ENCODE results near the gene CDH20. TPM values are rescaled to one million over a fixed set of nuclear protein-coding genes. Genes with fewer than 3 reads are reported as not detected.
A peak's percentile ranks its signal among the peaks of the same experiment; 100 is the strongest.

CDH20 gene
- total RNA-seq, 1 experiment from 2014 or later, result not detected

- peaks cover 25% of the 10 kb centered on the region for H3K4me1 Mint-ChIP-seq (ENCODE audit: insufficient read depth, unreplicated experiment)
- CTCF ChIA-PET, result interaction anchor here (0.9 to 5.8 kb wide), 7 partner anchors 9 to 552 kb away, joined by 3 to 59 read pairs (median 5); no protein-coding TSS in a partner anchor
- BruUV-seq (replicated peaks), result no TSS peak
- no peak for TF ChIP-seq CTCF (IDR thresholded peaks at IDR 0.05; ENCODE audit: unreplicated experiment)
- DNase-seq (ENCODE audit: unreplicated experiment), result no peak
- intact Hi-C loops (cut with micrococcal nuclease), result no loop called here
- H3K36me3 Mint-ChIP-seq (ENCODE audit: insufficient read depth, unreplicated experiment), result no peaks in the 10 kb centered on the region
- no peaks in the 10 kb centered on the region for H3K27me3 Mint-ChIP-seq (ENCODE audit: insufficient read depth, unreplicated experiment)
- no peaks in the 10 kb centered on the region for H3K9me3 Mint-ChIP-seq (ENCODE audit: unreplicated experiment)
- no peak overlapping the region for H3K4me3 Mint-ChIP-seq (ENCODE audit: unreplicated experiment)
- POLR2A ChIA-PET, result no interaction called here
- H3K27ac Mint-ChIP-seq (ENCODE audit: low read depth, unreplicated experiment), result no peak overlapping the region
Measured at GRCh38 chr18:61578846-61579245, 245.6 kb downstream of the CDH20 start.

- no peak overlapping the region for H3K4me3 Mint-ChIP-seq (ENCODE audit: unreplicated experiment)
- BruUV-seq (replicated peaks), result no TSS peak
- POLR2A ChIA-PET, result interaction anchor here (0.7 kb wide), 1 partner anchor 369 kb away, joined by 3 read pairs; no protein-coding TSS in a partner anchor
Measured at GRCh38 chr18:61579581-61579980, 246.4 kb downstream of the CDH20 start.

GRCh38 chr18:61580046-61580445 is 246.8 kb downstream of the CDH20 start:
- H3K4me3 Mint-ChIP-seq (ENCODE audit: unreplicated experiment), result no peak overlapping the region
- H3K36me3 Mint-ChIP-seq (ENCODE audit: insufficient read depth, unreplicated experiment), result no peaks in the 10 kb centered on the region
- intact Hi-C loops (cut with micrococcal nuclease), result loop anchor here (5.0 kb wide), 1 partner anchor 312 kb away; the partner anchor contains the start of gene RNF152
- no peak overlapping the region for H3K27ac Mint-ChIP-seq (ENCODE audit: low read depth, unreplicated experiment)
- CTCF ChIA-PET, result interaction anchor here (0.5 to 5.8 kb wide), 14 partner anchors 9 to 914 kb away, joined by 3 to 59 read pairs (median 6); partner anchors contain the start of gene RNF152
- TF ChIP-seq CTCF (IDR thresholded peaks at IDR 0.05; ENCODE audit: unreplicated experiment), result no peak
- peaks cover 25% of the 10 kb centered on the region for H3K4me1 Mint-ChIP-seq (ENCODE audit: insufficient read depth, unreplicated experiment)
- POLR2A ChIA-PET, result interaction anchor here (2.7 kb wide), 1 partner anchor 314 kb away, joined by 9 read pairs; no protein-coding TSS in a partner anchor
- no peak for DNase-seq (ENCODE audit: unreplicated experiment)
- no TSS peak for BruUV-seq (replicated peaks)
- no peaks in the 10 kb centered on the region for H3K27me3 Mint-ChIP-seq (ENCODE audit: insufficient read depth, unreplicated experiment)
- no peaks in the 10 kb centered on the region for H3K9me3 Mint-ChIP-seq (ENCODE audit: unreplicated experiment)

More at GRCh38 chr18:61579581-61579980, 246.4 kb downstream of the CDH20 start:
- H3K9me3 Mint-ChIP-seq (ENCODE audit: unreplicated experiment), result no peaks in the 10 kb centered on the region
- intact Hi-C loops (cut with micrococcal nuclease), result no loop called here
- CTCF ChIA-PET, result interaction anchor here (0.9 to 5.8 kb wide), 12 partner anchors 8 to 551 kb away, joined by 3 to 59 read pairs (median 7); partner anchors contain the start of gene RNF152
- no peak for DNase-seq (ENCODE audit: unreplicated experiment)
- TF ChIP-seq CTCF (IDR thresholded peaks at IDR 0.05; ENCODE audit: unreplicated experiment), result no peak
- H3K27ac Mint-ChIP-seq (ENCODE audit: low read depth, unreplicated experiment), result no peak overlapping the region
- no peaks in the 10 kb centered on the region for H3K36me3 Mint-ChIP-seq (ENCODE audit: insufficient read depth, unreplicated experiment)
- H3K4me1 Mint-ChIP-seq (ENCODE audit: insufficient read depth, unreplicated experiment), result peaks cover 25% of the 10 kb centered on the region
- no peaks in the 10 kb centered on the region for H3K27me3 Mint-ChIP-seq (ENCODE audit: insufficient read depth, unreplicated experiment)

- H3K4me3 Mint-ChIP-seq (ENCODE audit: unreplicated experiment), result peak overlapping the region; percentile 40
- intact Hi-C loops (cut with micrococcal nuclease), result loop anchor here (1.0 to 5.0 kb wide), 3 partner anchors 47 to 550 kb away; partner anchors contain the start of gene RNF152
- DNase-seq (ENCODE audit: unreplicated experiment), result peak; percentile 60
- no peaks in the 10 kb centered on the region for H3K9me3 Mint-ChIP-seq (ENCODE audit: unreplicated experiment)
- H3K27me3 Mint-ChIP-seq (ENCODE audit: insufficient read depth, unreplicated experiment), result no peaks in the 10 kb centered on the region
- no peak overlapping the region for H3K27ac Mint-ChIP-seq (ENCODE audit: low read depth, unreplicated experiment)
- CTCF ChIA-PET, result interaction anchor here (0.6 to 5.8 kb wide), 71 partner anchors 8 to 883 kb away, joined by 3 to 59 read pairs (median 4); partner anchors contain the start of gene RNF152
- POLR2A ChIA-PET, result interaction anchor here (0.7 to 2.7 kb wide), 4 partner anchors 309 to 370 kb away, joined by 3 to 9 read pairs (median 4); no protein-coding TSS in a partner anchor
- no peaks in the 10 kb centered on the region for H3K36me3 Mint-ChIP-seq (ENCODE audit: insufficient read depth, unreplicated experiment)
- H3K4me1 Mint-ChIP-seq (ENCODE audit: insufficient read depth, unreplicated experiment), result peaks cover 25% of the 10 kb centered on the region
- no TSS peak for BruUV-seq (replicated peaks)
- peak; percentile 97 for TF ChIP-seq CTCF (IDR thresholded peaks at IDR 0.05; ENCODE audit: unreplicated experiment)
Measured at GRCh38 chr18:61581578-61582201, 248.5 kb downstream of the CDH20 start.

Data from MCF 10A (cell line).